GM19043 (cell line): ENCODE measurements around the gene TRIM52.

Experiments used
- ATAC-seq: cut with Tn5 transposase; IDR thresholded peaks from one replicate; pipeline ENCODE4 v1.9.1; 2021; ENCODE audit warnings: low read depth; ENCODE audit not compliant: unreplicated experiment

Gene TRIM52

GRCh38 chr5:181259283-181259682, 1.7 kb downstream of the TRIM52 start:
- no peak for ATAC-seq

- no peak for ATAC-seq
Observed at GRCh38 chr5:181258576-181258975, 2.4 kb downstream of the TRIM52 start.

DNA sequence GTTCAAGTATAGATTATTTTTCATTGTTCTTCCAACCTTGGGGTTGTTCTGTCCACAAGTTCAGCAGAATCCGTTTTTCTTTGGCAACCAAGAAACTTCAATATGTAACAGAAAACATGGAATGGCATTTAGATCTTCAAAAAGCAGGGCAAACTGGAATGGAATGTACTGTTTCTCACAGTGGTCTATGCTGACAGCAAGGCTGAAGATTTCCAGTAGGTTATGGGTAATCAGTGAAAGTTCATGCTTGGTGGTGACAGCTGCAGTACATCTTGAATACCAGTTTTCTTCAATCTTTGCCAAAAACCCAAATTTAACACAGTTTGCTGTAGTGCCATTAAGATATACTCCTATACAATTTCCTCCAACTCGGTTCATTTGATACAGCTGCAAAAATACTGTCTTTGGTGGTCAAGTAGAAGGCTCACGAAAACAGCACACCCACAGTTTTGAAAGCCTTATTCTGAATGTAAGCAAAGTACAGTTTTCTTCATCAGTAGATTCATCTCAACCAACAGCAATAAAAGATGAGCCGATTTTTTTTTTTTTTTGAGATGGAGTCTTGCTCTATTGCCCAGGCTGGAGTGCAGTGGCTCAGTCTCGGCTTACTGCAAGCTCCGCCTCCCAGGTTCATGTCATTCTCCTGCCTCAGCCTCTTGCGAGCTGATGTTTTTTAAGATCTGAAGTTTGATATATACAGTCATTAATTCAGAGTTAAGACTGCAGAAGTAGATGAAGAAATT, 4.9 kb downstream of the TRIM52 start:
- no peak for ATAC-seq

- no peak for ATAC-seq
Observed at GRCh38 chr5:181255276-181255675, 5.7 kb downstream of the TRIM52 start.

DNA sequence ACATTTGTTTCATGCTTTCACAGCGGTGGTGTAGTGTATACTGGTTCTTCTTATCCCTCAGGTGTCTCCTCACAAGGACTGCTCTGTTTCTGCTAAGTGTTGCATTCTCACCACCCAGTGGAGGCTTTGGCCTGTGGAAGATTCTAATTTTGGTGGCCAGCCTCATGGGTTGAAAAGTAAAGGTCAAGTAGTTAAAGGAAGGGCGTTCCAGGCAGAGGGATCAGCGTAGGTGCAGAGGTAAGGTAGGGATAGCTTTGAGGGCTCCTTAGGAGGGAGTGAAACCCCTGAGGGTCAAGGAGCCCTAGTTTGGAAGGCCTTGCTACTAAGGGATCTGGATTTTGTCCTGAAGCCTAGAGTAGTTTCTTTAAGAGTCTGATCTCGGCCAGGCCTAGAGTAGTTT, 12.7 kb downstream of the TRIM52 start:
- ATAC-seq: no peak

GRCh38 chr5:181246276-181247049, 14.5 kb downstream of the TRIM52 start:
- peak; percentile 35 for ATAC-seq

DNA sequence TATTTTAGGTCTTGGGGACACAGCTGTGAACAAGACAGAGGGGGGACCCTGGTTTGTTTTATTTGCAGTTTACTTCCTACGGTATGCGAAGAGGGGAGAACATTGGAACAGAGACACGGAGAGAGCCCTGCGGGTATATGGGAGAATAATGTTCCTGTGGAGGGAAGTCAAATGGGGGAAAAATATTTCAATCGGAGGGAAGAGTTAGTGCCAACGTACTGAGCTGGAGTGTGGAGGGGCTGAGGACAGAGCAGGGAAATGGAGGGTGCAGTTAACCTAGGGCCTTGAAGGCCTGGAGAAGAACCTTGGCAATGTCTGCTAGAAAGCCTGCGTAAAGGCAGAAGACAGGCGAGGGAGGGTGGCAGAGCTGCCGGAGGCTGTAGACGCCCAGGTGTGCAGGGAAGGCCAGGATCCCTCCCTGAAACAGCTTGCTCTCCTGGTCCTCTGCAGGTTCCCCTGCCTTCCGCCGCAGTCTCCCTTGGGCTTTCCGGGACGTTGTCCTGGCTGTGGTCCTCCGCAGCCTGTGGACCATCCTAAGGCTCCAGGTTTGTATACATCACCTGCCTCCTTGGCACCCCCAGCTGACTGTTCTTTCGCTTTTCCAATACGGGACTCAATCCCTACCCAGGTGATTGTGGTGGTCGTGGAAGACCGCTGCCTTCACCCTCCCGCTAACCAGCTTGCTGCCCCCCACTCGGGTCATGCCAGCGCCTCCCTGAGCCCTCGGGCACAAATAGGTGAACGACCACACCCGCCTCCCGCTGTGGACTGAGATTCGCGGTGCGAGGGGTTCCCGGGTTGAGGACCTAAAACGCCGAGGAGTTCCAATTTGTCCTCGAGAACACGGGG, 15.3 kb downstream of the TRIM52 start:
- no peak for ATAC-seq

GRCh38 chr5:181243564-181244343, 17.2 kb downstream of the TRIM52 start, which contains the start of gene RACK1:
Gene RACK1 (minus strand): TSS chr5:181243906. CDS start chr5:181243800, 106 bp downstream.
- peak; percentile 70 for ATAC-seq

- ATAC-seq: no peak
Observed at GRCh38 chr5:181243018-181243563, 17.9 kb downstream of the TRIM52 start.

GRCh38 chr5:181242031-181242451, 18.9 kb downstream of the TRIM52 start:
- no peak for ATAC-seq

- no peak for ATAC-seq
Observed at GRCh38 chr5:181241393-181241975, 19.5 kb downstream of the TRIM52 start.

DNA sequence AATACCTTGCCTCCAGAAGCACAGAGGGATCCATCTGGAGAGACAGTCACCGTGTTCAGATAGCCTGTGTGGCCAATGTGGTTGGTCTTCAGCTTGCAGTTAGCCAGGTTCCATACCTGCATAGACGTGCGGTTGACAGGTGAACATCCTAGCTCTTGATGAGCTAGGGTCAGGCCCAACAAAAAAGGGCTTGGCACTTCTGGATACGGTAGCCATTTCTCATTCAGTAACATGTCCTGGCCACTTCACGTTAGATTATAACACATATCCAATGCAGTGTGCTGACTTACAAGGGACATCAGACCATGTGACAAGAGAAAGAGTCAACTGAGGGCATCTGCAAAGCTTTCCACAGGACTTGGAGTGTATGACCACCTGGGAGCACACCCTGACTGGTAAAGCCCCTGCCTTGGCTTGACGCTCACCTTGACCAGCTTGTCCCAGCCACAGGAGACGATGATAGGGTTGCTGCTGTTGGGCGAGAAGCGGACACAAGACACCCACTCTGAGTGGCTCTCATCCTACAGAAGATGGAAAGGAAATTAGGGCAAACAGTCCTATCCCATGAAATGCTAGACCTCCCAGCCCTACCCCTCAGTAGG, 21.8 kb downstream of the TRIM52 start:
- ATAC-seq: no peak

DNA sequence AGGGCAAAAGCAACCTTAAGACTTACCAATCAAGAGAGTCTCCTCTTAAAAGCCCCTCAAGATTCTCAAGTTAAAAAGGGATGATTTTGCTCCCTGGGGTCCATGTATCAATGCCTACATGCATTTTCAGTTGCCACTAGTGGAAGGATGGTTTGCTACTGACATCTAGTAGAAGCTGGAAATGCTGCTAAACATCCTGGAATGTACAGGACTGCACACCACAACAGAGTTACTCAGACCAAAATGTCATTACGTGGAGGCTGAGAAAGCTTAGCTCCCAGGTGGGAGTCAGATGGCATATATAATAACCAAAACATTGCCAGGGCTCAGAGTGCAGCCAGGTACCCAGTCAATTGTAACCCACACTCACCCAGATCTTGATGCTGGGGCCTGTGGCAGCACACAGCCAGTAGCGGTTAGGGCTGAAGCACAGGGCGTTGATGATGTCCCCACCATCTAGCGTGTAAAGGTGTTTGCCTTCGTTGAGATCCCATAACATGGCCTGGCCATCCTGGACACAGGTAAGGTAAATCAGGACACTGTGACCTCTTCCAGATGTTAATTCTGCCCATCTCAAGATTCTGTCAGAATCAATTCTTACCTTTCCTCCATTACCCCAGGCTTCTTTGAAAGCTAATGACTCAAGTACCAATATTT, 23.1 kb downstream of the TRIM52 start:
- no peak for ATAC-seq

DNA sequence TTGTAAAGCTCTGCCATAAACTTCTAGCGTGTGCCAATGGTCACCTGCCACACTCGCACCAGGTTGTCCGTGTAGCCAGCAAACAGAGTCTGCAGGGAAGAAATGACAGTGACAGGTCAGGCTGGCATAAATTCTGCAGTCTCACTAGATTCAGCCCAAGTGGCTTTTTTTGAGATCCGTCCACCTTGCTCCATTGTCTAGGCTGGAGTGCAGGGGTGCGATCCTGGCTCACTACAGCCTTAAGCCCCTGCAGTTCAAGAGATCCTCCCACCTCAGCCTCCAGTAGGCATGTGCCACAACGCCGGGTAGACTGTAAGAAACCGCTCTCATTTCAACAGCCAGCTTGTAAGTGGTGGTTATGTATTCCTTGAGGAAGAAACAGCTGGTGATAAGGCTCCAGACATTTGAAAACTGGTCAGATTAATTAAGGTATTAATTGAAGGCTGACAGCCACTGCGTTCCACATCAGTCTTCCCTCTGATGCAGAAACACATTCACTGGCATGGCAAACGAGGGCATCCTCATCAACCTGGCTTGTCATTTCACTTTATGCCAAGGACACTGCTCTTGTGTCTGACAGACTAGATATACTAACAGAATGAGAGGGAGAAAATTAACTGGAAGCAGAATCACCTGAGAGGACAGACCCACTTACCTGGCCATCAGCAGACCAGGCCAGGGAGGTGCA, 23.8 kb downstream of the TRIM52 start:
- ATAC-seq: no peak

GRCh38 chr5:181236471-181236870, 24.5 kb downstream of the TRIM52 start:
- ATAC-seq: no peak

DNA sequence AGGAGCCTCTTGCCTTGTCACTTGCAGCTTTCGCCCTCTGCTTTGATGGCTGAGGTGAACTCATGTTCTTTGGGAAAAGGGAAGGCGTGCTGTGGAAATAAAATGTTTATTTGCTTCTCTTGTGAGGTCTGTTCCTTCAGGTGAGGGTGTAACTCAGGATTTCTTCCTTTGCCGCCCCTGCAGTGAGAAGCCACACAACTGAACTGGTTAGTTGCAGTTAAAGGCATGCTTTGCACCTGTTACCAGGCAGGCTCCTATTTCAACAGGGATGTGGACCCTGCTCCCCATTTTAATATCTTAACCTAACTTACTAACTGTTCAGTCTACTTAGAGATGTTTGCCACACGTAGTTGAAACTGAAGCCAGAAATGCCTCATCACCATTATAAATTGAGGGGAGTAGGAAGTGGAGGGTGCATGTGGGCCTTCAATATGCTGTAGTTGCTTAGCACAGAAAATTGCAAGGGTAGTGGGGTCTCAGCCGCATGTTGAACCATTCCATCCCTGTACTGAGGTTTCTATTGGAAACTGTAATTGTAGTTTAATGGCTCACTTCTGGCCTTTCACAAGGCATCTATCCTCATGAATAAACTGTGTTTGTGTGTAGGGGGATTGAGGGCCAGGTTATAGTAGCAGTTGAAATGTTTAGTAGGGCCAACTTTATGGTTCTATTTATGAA, 25.1 kb downstream of the TRIM52 start:
- ATAC-seq: no peak

- no peak for ATAC-seq
Observed at GRCh38 chr5:181235323-181235688, 25.6 kb downstream of the TRIM52 start.
